HEK293T (cell line): ENCODE data around the gene CTH.

Source experiments
- FOXA1 ChIP-seq: fragments of 450-650 bp; IDR thresholded peaks from 2 replicates; pipeline ENCODE4 v1.6.1; 2016; ENCODE audit warnings: mild to moderate bottlenecking
- FOXK2 ChIP-seq: fragments of 450-650 bp; IDR thresholded peaks from 2 replicates; pipeline ENCODE4 v1.6.1; 2016; ENCODE audit warnings: mild to moderate bottlenecking
- FOXM1 ChIP-seq: fragments of 450-650 bp; IDR thresholded peaks from 2 replicates; pipeline ENCODE4 v1.6.1; 2017; ENCODE audit warnings: mild to moderate bottlenecking, borderline replicate concordance
- SP1 ChIP-seq: fragments of 450-650 bp; IDR thresholded peaks from 2 replicates; pipeline ENCODE4 v1.6.1; 2017

GRCh38 chr1:70442490-70442889, 31.4 kb downstream of the CTH start:
- TF ChIP-seq FOXA1: no peak
- no peak for TF ChIP-seq FOXK2
- no peak for TF ChIP-seq SP1
- TF ChIP-seq FOXM1: no peak
